Left hindlimb (tissue), 1 donor: ENCODE measurements around the gene C2CD3.
"Not testable (repeated sequence)": the region's sequence is repeated elsewhere in the genome, so short reads cannot be mapped to it uniquely, and the experiment has no call there.

ENCODE experiments used
- DNase-seq: peaks from one replicate; pipeline ENCODE4 v3.0.0-alpha.2; 2018

Gene C2CD3

GRCh38 chr11:74066663-74067062, 104.1 kb downstream of the C2CD3 start:
- not testable (repeated sequence) for DNase-seq

- not testable (repeated sequence) for DNase-seq
Observed at GRCh38 chr11:74065534-74065933, 105.3 kb downstream of the C2CD3 start.

- not testable (repeated sequence) for DNase-seq
Observed at GRCh38 chr11:74063628-74064027, 107.2 kb downstream of the C2CD3 start.

- not testable (repeated sequence) for DNase-seq
Observed at GRCh38 chr11:74061599-74061998, 109.2 kb downstream of the C2CD3 start.

GRCh38 chr11:74057249-74058151, 113.3 kb downstream of the C2CD3 start:
- no peak for DNase-seq

- no peak for DNase-seq
Observed at GRCh38 chr11:74055938-74056337, 114.9 kb downstream of the C2CD3 start.

GRCh38 chr11:74050465-74050864, 120.3 kb downstream of the C2CD3 start:
- DNase-seq, result no peak

- DNase-seq, result no peak
Observed at GRCh38 chr11:74048993-74049392, 121.8 kb downstream of the C2CD3 start.

GRCh38 chr11:74044538-74044937, 126.3 kb downstream of the C2CD3 start:
- no peak for DNase-seq

GRCh38 chr11:74043450-74043849, 127.4 kb downstream of the C2CD3 start:
- DNase-seq, result no peak

GRCh38 chr11:74037309-74037708, 133.5 kb downstream of the C2CD3 start:
- DNase-seq, result no peak

GRCh38 chr11:74035264-74035663, 135.5 kb downstream of the C2CD3 start:
- no peak for DNase-seq

GRCh38 chr11:74033046-74033445, 137.8 kb downstream of the C2CD3 start:
- no peak for DNase-seq

GRCh38 chr11:74030723-74031676, 139.8 kb downstream of the C2CD3 start:
- DNase-seq, result no peak

GRCh38 chr11:74025467-74026166, 145.2 kb downstream of the C2CD3 start:
- DNase-seq, result no peak

- no peak for DNase-seq
Observed at GRCh38 chr11:74024261-74025029, 146.4 kb downstream of the C2CD3 start.

GRCh38 chr11:74023276-74023675, 147.5 kb downstream of the C2CD3 start:
- DNase-seq, result no peak

GRCh38 chr11:74022546-74022945, 148.3 kb downstream of the C2CD3 start:
- DNase-seq, result no peak

GRCh38 chr11:74021998-74022397, 148.8 kb downstream of the C2CD3 start:
- DNase-seq, result no peak

GRCh38 chr11:74020539-74020938, 150.3 kb downstream of the C2CD3 start:
- no peak for DNase-seq

GRCh38 chr11:74019860-74020259, 150.9 kb downstream of the C2CD3 start:
- DNase-seq, result no peak

GRCh38 chr11:74019104-74019738, 151.6 kb downstream of the C2CD3 start:
- DNase-seq, result no peak
